BJ (cell line): ENCODE data around the gene BTBD1. TPM values are rescaled to one million over a fixed set of nuclear protein-coding genes. Genes with fewer than 3 reads are reported as not detected.
"Not testable (repeated sequence)": the region's sequence is repeated elsewhere in the genome, so short reads cannot be mapped to it uniquely, and the experiment has no call there.

ENCODE experiments used
- CTCF ChIA-PET: fragments of 350-600 bp; formaldehyde crosslinking; extraction: SDS; loops from one replicate; lab custom pipeline; 2021; ENCODE audit warnings: antibody characterized with exemption, inconsistent platforms; lab: Yijun Ruan, JAX
- POLR2A ChIA-PET: fragments of 300-600 bp; sonication (Branson Sonifier 250); formaldehyde crosslinking; extraction: SDS; loops from one replicate; lab custom pipeline; 2021; ENCODE audit warnings: antibody characterized with exemption; lab: Charles Lee
- DNase-seq: peaks from one replicate; pipeline ENCODE4 v3.0.0-alpha.2; 2011; ENCODE audit warnings: low read depth
- H3K27me3 ChIP-seq: 2 replicates; pipeline ENCODE4 v1.6.0; 2011; ENCODE audit warnings: low read length; ENCODE audit not compliant: control insufficient read depth, insufficient read depth
- H3K36me3 ChIP-seq: 2 replicates; pipeline ENCODE4 v1.5.1; 2011; ENCODE audit warnings: low read length; ENCODE audit not compliant: control insufficient read depth, insufficient read depth
- H3K4me3 ChIP-seq: 2 replicates; pipeline ENCODE4 v1.5.1; 2011; ENCODE audit warnings: low read depth, mild to moderate bottlenecking, control low read depth, low read length
- polyA plus RNA-seq: library from polyadenylated mRNA; depleted of rRNA; stranded (reverse); fragments of >200 nt; gene quantifications from 2 replicates; pipeline ENCODE4 v1.2.3, GENCODE V29; 2011
- TF ChIP-seq, protein P1 (sequence below): IDR thresholded peaks from 2 replicates; pipeline ENCODE4 v1.5.1; 2011; ENCODE audit warnings: low read depth, mild to moderate bottlenecking, control low read depth, inconsistent platforms, low read length, moderate library complexity; ENCODE audit not compliant: insufficient read depth

BTBD1 gene
- polyA plus RNA-seq, 1 experiment: 35.0 TPM

DNA sequence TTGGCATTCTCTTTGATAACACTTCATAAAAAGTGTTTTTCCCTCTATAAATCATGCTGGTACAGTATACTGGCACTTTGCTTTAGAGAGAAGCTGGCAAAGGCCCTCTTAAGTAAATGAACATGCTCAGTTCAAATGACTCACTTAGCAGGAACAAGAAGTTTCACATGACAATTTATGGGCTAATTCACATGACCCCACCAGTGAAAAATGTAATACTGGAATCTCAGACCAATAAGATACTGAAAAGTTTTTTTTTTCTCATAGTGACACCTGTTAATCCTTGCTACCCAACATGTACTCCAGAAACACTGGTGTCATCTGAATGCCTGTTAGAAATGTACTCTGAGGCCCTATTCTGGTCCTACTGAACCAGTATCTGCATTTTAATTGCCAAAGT, 13.9 kb downstream of the BTBD1 start:
- TF ChIP-seq, protein P1, sequence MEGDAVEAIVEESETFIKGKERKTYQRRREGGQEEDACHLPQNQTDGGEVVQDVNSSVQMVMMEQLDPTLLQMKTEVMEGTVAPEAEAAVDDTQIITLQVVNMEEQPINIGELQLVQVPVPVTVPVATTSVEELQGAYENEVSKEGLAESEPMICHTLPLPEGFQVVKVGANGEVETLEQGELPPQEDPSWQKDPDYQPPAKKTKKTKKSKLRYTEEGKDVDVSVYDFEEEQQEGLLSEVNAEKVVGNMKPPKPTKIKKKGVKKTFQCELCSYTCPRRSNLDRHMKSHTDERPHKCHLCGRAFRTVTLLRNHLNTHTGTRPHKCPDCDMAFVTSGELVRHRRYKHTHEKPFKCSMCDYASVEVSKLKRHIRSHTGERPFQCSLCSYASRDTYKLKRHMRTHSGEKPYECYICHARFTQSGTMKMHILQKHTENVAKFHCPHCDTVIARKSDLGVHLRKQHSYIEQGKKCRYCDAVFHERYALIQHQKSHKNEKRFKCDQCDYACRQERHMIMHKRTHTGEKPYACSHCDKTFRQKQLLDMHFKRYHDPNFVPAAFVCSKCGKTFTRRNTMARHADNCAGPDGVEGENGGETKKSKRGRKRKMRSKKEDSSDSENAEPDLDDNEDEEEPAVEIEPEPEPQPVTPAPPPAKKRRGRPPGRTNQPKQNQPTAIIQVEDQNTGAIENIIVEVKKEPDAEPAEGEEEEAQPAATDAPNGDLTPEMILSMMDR: no peak
- ChIA-PET POLR2A (no interaction called here), CTCF (no interaction called here)
- peaks cover 3% of the 10 kb centered on the region; the same call in 1 of the 2 replicates for H3K36me3 ChIP-seq
- peak; percentile 75 for DNase-seq
- no peaks in the 10 kb centered on the region for H3K27me3 ChIP-seq
- H3K4me3 ChIP-seq: no peak overlapping the region

DNA sequence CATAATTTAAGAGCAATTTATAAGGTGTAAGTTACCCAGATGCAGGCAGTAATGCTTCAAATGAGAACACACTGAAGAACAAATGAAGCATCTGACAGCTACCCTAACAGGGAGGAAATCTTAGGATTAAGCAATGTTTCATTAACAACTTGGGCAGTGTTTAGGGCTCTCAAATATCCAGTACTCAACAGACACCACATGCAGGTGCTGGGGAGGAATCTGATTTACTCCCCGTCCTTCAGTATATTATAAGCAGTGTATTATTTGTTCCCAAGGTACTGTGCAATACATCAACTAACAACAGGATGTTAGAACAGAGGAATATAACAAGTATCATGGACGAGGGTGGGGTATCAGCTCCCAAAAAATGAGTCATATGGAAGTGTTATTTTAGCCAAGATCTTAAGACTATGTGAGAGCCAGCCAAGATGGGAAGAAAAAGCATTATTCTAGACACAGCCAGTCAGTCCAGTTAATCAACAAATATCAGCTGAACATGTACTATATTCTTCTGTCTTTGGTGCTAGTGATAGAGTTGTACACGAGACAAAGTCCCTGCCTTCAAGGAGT, 20.4 kb downstream of the BTBD1 start:
- Histone ChIP-seq H3K36me3 (peaks cover 17% of the 10 kb centered on the region), H3K4me3 (no peak overlapping the region), H3K27me3 (no peaks in the 10 kb centered on the region)
- CTCF ChIA-PET: no interaction called here
- POLR2A ChIA-PET: no interaction called here
- DNase-seq: no peak
- TF ChIP-seq, protein P1: no peak

DNA sequence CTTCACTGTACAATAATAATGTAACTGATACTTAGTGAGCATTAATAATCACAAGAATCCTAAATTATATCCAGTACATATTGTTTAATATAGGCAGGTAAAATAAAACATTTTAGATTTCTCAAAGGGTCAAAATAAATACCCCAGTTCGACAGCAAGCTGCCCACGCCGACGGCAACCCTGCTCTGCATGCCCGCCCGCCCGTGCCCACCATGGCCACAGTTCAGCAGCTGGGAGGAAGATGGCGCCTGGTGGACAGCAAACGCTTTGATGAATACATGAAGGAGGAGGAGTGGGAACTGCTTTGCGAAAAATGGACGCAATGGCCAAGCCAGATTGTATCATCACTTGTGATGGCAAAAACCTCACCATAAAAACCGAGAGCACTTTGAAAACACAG, 22.9 kb downstream of the BTBD1 start:
- no peak overlapping the region for H3K4me3 ChIP-seq
- no peaks in the 10 kb centered on the region for H3K27me3 ChIP-seq
- TF ChIP-seq, protein P1: no peak
- ChIA-PET POLR2A (no interaction called here), CTCF (interaction anchor here (1.1 kb wide), 1 partner anchor 33 kb away, joined by 3 read pairs; the partner anchor contains the start of gene C15orf40)
- H3K36me3 ChIP-seq: peaks cover 20% of the 10 kb centered on the region
- no peak for DNase-seq

DNA sequence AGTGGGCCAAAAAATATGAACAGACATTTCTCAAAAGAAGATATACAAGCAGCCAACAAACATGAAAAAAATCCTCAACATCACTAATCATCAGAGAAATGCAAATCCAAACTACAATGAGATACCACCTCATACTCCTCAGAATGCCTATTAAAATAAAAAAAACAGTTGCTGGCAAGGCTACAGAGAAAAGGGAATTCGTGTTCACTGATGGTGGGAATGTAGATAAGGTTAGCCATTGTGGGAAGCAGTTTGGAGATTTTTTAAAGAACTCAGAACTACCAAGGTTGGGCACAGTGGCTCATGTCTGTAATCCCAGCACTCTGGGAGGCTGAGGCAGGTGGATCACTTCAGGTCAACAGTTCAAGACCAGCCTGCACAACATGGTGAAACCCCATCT, 27.8 kb downstream of the BTBD1 start:
- Histone ChIP-seq H3K36me3 (peaks cover 10% of the 10 kb centered on the region), H3K27me3 (no peaks in the 10 kb centered on the region), H3K4me3 (no peak overlapping the region)
- POLR2A ChIA-PET: no interaction called here
- CTCF ChIA-PET: no interaction called here
- TF ChIP-seq, protein P1: no peak
- DNase-seq: no peak

DNA sequence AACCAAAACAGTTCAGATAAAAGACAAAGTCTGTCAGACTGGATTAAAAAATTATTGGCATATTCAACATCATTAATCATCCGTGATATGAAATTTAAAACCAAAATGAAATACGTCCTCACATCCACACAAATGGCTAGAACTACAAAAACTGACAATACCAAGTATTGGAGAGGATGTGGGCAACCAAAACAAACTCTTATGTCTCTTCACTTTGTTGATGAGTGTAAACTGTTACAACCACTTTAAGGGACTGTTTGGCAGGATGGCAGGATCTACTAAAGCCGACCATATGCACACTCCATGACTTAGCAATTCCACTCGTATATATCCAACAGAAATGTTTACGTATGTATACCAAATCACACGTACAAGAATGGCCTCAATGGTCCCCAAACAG, 30.8 kb downstream of the BTBD1 start:
- ChIA-PET POLR2A (interaction anchor here (0.6 kb wide), 3 partner anchors 40 to 465 kb away, joined by 3 to 7 read pairs (median 6); no protein-coding TSS in a partner anchor), CTCF (no interaction called here)
- Histone ChIP-seq H3K36me3 (peaks cover 4% of the 10 kb centered on the region; the same call in 1 of the 2 replicates), H3K27me3 (no peaks in the 10 kb centered on the region), H3K4me3 (no peak overlapping the region)
- no peak for DNase-seq
- TF ChIP-seq, protein P1: no peak

DNA sequence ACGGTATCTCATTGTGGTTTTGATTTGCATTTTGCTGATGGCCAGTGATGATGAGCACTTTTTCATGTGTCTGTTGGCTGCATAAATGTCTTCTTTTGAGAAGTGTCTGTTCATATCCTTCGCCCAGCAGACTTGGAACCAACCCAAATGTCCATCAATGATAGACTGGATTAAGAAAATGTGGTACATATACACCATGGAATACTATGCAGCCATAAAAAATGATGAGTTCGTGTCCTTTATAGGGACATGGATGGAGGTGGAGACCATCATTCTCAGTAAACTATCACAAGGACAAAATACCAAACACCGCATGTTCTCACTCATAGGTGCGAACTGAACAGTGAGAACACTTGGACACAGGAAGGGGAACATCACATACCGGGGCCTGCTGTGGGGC, 35.8 kb downstream of the BTBD1 start:
- H3K4me3 ChIP-seq, H3K27me3 ChIP-seq, DNase-seq, H3K36me3 ChIP-seq, CTCF ChIA-PET, POLR2A ChIA-PET: not testable (repeated sequence)
